ENCODE measurements around the gene FAM193B.

Gene FAM193B

DNA sequence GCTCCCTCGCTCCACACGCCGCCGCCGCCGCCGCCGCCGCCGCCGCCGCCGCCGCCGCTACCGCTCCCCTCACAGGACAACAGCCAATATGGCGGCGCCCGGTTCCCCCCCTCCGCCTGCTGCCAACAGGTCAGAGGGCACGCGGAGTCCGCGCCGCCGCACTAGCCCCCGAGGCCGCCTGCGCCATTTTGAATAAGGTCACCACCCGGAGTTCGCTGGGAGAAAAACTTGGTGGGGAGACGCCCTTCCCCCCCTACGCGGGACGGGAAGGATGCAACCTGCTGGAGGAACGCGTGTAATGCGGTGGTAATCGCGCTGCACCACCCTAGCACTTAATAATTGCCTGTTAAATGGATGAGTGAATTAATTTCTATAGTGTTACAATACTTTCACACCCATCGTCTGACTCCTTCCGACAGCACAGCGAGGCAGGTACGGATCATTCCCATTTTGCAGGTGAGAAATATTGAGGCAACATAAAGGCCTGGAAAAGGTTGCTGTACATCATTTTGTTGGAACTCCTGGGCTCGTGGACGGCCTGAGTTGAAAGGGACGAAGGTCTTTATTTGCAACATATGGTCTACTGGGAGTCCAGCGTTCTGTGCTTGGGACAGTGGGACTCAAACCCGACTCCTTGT, at the start of gene FAM193B:
Gene FAM193B (minus strand): TSS at position 90 of the 638 bp plus-strand sequence. CDS start 105 bp downstream, outside the sequence.
- DNase-seq: peak; percentile 92

DNA sequence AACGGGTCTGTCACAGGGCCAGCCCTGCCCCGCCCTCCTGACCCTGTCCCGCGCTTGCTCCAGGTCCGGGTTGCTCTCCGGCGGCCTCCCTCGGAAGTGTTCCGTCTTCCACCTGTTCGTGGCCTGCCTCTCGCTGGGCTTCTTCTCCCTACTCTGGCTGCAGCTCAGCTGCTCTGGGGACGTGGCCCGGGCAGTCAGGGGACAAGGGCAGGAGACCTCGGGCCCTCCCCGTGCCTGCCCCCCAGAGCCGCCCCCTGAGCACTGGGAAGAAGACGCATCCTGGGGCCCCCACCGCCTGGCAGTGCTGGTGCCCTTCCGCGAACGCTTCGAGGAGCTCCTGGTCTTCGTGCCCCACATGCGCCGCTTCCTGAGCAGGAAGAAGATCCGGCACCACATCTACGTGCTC, 49.8 kb upstream of the FAM193B start:
- DNase-seq: no peak

DNA sequence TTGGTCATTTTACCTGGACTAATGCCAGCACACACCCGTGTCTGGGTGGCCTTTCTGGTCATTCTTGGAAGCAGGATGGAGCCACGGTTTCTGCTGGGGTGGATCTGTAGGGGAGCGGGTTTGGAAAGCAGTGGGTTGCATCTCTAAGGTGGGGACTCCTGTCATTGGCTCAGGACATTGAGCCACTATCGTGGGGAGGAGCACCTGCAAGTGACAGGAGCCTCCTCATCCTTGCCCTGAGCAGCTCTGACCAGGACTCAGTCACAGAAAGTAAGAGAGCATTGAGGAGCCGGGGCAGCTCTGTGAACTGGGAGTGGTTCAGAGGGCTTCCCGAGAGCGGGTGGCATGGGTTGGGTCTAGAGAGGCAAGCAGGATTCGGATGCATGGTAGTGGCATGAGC, 49.3 kb upstream of the FAM193B start:
- no peak for DNase-seq

DNA sequence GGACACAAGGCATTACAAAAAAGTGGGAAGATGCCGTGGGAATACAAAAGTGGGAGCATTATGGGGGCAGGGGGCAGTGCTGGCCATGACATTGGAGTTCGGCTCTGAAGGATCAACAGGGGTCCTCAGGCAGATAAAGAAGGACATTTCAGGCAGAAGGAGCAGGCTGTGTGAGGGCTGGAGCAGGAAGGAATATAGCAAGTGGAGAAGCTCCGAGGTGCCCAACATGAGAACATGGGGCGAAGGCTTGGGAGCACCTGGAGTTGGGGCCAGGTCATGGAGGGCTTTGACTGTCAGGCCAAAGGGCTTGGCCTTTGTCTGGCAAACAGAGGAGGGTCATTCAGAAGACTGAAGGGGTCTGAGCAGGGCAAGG, 48.1 kb upstream of the FAM193B start:
- no peak for DNase-seq

DNA sequence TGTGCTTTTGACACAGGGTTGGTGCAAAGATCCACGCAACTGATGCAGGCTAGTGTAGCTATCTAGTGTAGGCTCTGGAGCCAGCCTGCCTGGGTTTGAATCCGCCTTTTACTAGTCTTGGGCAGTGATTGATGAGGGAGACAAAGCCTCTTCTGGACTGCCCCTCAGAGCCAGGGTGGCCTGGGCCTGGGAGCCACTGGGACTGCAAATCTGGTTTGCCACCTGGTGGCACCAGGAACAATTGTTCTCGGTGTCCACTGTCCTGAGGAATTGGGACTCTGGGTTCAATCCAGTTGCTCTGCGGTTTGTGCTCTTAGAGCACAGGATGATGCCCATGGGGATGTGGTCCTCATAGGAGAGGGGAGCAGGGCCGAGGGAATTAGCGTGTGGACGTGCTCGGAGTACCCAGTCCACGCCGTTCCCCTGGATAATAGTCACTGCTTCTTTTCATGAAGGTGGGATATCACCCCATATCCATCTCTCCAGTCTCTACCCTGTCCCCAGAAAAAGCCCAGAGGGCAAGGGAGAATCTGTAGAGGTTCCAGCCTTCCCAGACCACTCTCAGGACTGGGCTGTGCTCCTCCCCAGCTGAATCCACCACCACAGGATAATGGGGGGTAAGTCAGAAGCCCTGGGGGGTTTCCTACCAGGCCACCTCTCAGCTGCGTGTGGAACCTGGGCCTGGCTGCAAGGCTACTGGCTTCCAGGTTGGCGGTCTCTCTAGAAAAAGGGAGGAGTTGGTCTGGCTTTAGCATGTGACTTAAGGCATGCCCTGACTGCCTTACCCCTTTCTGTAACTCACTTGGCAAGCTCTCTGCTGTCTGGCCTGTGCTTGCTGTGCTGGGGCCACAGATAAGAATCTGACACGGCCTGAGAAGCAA, 47.5 kb upstream of the FAM193B start:
- no peak for DNase-seq

DNA sequence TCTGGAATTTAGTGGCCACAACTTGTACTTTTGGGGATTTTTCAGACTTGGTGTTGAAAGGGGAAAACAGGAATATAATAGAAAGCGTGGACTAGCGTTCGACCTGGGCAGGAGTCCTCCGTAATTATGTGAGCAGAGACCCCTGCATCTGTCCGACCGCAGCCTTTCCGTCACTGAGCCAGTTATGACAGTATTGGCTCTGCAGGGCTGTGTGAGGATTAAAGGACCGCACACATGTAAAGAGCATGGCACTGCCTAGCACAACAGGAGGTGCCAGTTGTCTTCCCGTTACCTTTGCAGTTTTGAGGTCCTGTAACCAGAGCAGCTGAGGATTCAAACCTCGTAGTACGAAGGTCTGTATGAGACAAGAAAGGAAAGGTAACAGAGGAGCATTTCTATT, 46.8 kb upstream of the FAM193B start:
- DNase-seq: no peak

DNA sequence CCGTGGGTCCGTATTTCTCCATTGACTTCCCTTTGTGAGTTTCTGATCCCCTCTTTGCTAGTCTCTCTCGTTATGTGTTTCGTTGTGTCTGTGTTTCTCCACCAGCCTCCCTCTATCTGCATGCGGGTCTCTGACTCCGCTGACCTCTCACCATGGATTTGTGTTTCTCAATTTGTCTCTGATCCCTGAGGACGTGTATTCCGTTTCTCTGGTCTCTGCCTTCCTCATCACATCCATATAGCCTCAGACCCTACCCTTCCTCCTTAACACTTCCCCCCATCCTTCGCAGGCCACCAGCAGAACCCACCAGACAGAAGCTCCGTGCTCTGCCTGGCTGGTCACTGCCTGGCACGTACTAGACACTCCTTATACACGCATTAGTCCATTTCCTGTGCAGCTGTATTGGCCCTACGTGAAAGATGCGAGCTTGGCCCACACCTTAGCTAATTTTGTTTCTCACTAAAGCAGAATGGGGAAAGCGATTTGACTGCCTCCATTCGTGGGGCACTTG, 46.2 kb upstream of the FAM193B start:
- DNase-seq: no peak

DNA sequence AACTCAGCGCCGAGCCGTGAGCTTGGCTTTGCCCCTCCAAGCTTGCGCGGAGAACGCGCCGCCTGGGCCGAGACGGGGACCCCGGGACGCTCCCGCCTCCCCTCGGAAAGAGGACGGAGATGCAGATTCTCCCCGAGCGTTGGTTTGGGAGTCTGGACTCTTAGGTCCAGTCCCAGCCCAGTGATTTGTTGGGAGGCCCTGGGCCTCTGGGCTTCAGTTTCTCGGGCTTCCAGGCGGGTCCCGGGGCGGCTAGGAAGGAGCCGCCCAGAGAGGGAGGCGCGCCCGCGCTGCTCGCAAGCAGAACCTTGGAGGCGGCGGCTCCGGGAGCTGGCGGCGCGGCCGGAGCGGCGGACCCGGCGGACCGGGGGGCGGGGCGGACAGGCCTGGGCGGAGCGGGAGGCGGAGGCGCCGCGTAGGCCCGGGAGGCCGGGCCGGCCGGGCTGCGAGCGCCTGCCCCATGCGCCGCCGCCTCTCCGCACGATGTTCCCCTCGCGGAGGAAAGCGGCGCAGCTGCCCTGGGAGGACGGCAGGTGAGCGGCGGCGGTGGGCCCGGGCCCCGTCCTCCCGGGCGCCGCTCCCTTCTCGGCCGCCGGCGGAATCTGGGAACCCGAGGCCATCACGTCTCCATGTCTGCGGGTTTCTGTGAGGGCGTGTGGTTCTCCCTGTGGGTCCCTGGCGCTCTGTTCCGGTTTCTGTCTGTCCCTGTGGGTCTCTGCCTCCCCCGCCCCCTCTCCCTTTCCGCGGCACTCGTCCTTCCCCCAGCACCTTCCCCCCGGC, 45.6 kb upstream of the FAM193B start, which contains the start of gene B4GALT7:
Gene B4GALT7 (plus strand): TSS at position 402 of the 777 bp plus-strand sequence. CDS start 79 bp downstream, at position 481.
- DNase-seq: peak; percentile 75

DNA sequence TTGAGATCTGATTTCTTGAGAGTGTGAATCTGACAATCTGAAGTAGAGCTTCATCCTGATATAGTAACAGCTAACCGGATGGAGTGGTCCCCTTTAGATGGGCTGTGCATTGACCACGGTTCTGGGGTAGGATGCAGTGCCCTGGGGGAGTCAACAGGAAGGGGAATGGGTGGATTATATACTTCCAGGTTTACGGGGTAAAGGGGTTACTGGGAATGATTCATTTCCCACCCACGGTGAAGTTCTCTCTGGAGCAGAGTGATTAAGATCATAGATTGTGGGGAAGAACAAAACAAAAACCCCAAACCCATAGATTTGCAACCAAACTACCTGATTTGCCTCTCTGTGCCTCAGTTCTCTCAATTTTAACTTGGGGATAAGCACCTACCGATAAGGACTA, 44.1 kb upstream of the FAM193B start:
- DNase-seq: no peak

DNA sequence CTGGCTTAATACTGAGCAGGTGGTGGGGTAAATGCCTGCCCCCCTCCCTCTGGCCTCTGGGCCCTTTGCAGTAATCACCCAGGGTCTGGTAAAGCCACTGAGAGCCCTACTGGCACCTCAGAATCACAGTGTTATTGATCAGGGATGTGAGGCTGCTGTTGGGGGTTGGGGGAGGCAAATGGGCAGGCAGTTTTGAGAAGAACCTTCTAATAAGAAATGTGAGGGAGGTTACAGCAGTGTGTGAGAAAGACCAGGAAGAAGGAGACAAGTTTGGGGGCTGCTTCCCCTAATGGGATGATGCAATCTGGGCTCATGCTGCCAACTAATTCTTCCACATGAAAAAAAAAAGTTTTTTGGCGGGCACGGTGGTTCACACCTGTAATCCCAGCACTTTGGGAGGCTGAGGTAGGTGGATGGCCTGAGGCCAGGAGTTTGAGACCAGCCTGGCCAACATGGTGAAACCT, 42.4 kb upstream of the FAM193B start:
- no peak for DNase-seq

DNA sequence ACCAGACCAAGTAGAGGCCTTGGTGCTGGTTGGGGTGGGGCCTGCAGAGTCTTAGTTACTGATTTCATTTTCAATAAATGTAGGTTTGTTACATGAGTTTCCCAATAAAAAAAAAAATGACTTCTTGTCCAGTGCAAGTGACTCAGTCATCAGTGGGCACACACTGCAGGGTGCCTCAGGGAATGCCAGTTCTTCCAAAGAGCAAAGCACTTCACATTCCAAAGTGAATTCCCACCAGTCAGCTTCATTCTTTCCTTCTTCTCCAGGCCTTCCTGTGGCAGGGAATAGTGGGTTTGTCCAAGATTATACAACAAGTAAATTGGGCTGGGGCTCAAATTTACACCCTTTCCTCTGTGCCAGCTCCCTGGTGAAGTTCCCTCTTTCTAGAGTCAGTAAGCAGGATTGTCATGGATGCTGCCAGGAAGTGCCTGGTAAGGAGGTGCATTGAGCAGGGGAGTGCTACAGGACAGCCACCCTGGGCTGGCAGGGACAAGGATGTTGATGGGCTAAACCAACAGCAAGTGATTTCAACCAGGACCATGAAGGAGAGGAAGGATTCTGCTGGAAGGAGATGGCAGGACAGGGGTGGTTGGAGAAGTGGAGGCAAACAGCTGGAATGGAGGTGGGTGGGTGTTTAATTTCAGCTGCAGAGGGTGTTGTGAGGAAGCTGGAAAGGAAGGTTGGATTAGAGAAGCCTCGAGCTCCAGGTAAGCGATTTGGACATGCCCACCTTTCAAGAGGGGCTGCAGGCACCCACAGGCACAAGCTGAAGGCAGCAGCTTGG, 41.8 kb upstream of the FAM193B start:
- no peak for DNase-seq

DNA sequence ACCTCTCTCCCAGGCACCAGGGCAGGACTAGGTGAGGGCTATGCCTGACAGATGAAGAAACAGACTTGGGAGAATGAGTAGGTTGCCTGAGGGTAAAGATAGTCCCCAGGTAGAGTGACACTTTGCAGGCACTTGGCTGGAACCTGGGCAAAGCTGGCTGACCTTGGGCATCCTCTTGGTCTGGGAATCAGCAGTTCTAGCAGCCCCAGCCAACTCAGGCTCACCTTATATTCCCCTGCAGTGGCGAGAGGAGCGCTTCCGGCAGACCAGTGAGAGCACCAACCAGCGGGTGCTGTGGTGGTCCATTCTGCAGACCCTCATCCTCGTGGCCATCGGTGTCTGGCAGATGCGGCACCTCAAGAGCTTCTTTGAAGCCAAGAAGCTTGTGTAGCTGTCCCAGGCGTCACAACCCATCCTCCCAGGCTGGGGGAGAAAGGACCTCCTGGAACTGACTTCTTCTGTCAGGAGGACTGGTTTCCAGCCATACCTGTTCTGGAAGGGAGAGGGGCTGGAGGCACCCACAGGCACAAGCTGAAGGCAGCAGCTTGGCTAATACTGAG, 40.7 kb upstream of the FAM193B start:
- DNase-seq: no peak

DNA sequence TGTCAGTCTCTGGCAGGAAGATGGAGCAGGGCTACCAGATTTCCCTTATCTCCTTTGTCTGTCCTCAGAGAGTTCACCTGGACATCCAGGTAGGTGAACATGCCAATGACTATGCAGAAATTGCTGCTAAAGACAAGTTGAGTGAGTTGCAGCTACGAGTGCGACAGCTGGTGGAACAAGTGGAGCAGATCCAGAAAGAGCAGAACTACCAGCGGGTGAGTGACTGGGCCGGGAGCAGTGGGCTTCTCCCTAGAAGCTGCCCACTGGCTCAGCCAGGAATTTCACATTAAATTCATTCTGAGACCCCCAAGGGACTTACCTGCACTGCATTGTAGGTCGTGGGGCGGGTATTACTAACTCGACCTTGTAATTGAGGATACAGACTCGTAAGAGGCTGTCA, 39.7 kb upstream of the FAM193B start:
- DNase-seq: no peak

DNA sequence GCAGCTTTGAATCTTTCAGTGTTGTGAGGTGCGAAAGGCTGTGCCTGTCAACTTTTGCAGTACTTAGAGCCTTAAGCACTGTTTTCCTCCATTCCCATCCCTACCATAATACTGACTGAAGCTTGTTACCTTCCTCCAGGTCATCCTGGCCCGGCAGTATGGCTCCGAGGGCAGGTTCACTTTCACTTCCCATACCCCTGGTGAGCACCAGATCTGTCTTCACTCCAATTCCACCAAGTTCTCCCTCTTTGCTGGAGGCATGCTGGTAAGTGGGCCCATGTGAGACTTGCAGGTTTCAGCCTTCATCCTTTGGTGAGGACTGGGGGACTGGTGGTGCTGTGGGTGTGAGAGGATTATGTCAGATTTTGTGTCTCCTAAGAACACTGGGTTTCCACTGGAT, 39.1 kb upstream of the FAM193B start:
- no peak for DNase-seq

DNA sequence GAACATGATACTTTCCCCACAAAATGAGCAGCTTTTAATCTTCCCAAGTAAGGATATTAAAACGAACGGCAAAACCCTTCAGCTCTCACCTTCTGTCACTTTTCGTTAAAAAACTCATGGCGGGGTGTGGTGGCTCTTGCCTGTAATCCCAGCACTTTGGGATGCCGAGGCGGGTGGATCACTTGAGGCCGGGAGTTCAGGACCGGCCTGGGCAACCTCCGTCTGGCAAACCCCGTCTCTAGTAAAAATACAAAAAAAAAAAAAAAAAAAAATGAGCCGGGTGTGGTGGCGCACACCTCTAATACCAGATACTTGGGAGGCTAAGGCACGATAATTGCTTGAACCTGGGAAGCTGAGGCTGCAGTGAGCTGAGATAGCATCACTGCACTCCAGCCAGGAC, 38.5 kb upstream of the FAM193B start:
- DNase-seq: no peak

DNA sequence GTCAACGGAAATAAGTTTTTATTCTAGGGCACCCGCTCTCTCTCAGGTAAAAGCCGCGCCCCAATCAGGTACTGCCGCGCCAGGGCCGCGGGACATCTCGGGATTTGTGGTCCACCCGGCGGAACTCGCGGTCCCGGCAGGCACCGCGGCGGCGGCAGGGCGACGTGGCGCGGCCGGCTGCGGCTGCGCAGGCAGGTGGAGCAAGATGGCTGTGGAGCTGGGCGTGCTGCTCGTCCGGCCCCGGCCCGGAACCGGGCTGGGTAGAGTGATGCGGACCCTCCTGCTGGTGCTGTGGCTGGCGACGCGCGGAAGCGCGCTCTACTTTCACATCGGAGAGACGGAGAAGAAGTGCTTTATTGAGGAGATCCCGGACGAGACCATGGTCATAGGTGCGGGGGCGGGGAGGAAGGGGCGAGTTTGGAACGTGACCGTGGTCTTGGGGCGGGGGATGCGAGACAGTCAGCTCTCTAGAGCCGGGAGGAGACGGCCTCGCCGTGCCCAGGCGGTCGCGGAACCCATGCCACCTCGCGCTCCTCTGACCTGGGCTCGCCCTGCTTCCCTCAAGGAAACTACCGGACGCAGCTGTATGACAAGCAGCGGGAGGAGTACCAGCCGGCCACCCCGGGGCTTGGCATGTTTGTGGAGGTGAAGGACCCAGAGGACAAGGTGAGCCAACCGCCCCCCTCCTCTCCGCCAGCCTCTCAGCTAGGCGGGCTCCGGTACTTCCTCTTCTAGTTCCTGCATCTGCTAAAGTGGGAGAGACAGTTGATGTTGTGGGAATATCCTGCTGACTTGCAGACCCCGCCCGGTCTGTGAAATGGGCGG, 37.9 kb upstream of the FAM193B start, which contains the start of gene TMED9:
Gene TMED9 (plus strand): TSS at position 194 of the 825 bp plus-strand sequence. CDS start 12 bp downstream, at position 206.
- DNase-seq: peak; percentile 85

DNA sequence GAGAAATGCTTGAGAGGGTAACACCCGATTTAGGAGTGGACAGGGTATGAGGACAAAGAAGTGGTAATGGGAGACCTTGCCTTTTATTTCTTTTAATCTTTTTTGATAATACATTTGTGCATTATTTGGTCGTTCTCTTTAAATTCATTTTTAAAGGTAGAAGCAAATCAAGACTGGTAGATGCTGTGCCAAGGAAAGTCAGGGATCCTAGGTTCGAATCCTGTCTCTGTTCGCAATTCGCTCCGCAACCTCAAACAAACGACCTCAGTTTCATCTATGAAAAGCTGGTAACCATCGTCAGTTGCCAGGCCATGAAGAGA, 37.3 kb upstream of the FAM193B start:
- DNase-seq: no peak

DNA sequence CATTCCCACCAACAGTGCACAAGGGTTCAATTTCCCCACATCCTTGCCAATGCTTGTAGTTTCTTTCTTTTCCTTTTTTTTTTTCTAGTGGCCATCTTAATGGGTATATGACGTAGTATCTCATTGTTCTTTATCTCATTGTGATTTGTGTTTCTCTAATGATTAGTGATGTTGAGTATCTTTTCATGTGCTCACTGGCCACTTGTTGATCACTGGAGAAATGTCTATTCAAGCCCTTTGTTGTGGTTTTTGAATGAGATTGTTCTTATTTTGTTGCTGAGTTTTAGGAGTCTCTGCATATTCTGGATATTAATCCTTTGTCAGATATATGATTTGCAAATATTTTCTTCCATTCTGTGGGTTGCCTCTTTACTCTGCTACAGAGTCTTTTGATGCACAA, 36.0 kb upstream of the FAM193B start:
- no peak for DNase-seq

DNA sequence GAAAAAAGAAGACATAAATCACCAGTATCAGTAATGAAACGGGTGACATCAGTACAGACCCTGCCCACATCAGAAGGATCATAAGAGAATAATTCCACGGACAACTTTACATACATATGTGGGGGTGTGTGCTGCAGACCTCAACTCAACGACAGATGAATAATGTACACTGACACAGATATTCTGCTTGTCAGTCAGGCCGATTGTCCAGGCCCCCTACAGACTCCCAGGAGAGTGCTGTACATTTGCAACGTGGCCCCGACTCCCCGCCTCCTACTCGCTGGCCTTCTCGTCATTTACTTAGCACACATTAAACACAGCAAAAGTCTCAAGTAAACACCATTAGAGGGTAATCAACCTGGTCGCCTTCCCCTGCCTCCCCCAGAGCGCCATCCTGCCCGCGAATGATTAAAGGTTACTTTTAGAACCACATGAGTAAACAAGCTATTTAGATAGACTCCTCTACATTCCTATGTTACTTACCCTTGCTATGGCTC, 34.1 kb upstream of the FAM193B start:
- no peak for DNase-seq

DNA sequence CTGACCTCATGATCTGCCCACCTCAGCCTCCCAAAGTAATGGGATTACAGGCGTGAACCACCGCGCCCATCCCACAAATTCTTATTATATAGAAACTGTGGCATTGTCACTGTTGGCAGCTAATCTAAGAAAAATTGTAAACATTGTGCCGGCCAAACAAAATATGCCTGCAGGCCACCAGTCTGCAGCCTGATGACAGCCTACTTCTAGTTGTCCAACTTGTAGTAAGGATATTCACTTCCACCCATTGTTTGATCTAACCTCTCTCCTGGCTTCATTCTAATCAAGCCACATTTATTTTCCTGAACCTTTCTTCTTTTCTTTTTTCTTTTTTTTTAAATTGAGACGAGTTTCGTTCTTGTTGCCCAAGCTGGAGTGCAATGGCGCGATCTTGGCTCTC, 24.0 kb upstream of the FAM193B start:
- no peak for DNase-seq

DNA sequence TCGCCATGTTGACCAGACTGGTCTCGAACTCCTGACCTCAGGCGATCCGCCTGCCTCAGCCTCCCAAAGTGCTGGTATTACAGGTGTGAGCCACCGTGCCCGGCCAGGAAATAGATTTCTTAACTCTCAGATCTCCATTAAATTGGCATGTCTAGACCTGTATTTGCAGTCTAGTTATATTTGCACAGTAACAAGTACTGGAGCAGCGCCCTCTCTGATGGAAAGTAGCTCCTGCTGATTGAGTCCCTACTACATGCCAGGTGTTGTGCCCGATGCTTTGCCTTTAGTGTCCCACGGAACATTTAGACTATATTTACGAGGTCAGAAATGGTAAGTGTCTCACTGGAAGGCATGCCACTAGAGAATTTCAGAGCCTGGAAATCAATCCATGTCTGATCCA, 21.8 kb upstream of the FAM193B start:
- DNase-seq: no peak

All from stimulated activated naive CD4-positive, alpha-beta T cell treated with Interleukin-2 at 50 U/mL for 16 hours (primary cell).